HL-60 (cell line): ENCODE data around the gene NKX2-2.
"Not testable (repeated sequence)": the region's sequence is repeated elsewhere in the genome, so short reads cannot be mapped to it uniquely, and the experiment has no call there.

Source experiments
- DNase-seq, 2 experiments: peaks; one replicate each; pipeline ENCODE4 v3.0.0-alpha.2; 2010 to 2020; ENCODE audit warnings: low read depth in 1 of 2, low spot score in 1 of 2
- H3K27ac ChIP-seq: fragments of 250-450 bp; sonication (Bioruptor Pico); replicated peaks from 2 replicates; pipeline ENCODE4 v1.5.1; 2020; ENCODE audit warnings: mild to moderate bottlenecking, moderate library complexity
- H3K27me3 ChIP-seq: fragments of 250-450 bp; sonication (Bioruptor Pico); 2 replicates; pipeline ENCODE4 v1.5.1; 2021; ENCODE audit warnings: mild to moderate bottlenecking, moderate library complexity; ENCODE audit not compliant: insufficient read depth, poor library complexity, severe bottlenecking
- H3K4me3 ChIP-seq: replicated peaks from 2 replicates; pipeline ENCODE4 v1.5.1; 2011; ENCODE audit warnings: mild to moderate bottlenecking, control low read depth, low read length; ENCODE audit not compliant: insufficient read depth
- GABPA ChIP-seq: IDR thresholded peaks from 2 replicates; pipeline ENCODE4 v1.6.1; 2012; ENCODE audit warnings: low read depth
- POLR2AphosphoS5 ChIP-seq: IDR thresholded peaks from 2 replicates; pipeline ENCODE4 v1.6.1; 2012; ENCODE audit warnings: low read depth
- SPI1 ChIP-seq: IDR thresholded peaks from 2 replicates; pipeline ENCODE4 v1.6.1; 2012; ENCODE audit warnings: low read depth, mild to moderate bottlenecking, borderline replicate concordance
- TF ChIP-seq, protein P1 (sequence below): IDR thresholded peaks from 2 replicates; pipeline ENCODE4 v1.6.1; 2012; ENCODE audit warnings: low read depth; ENCODE audit not compliant: insufficient replicate concordance
- TF ChIP-seq, protein P2 (sequence below): IDR thresholded peaks from one replicate; pipeline ENCODE4 v1.5.1; 2011; ENCODE audit warnings: low read length, control low read depth, inconsistent platforms; ENCODE audit not compliant: insufficient read depth

The NKX2-2 gene

DNA sequence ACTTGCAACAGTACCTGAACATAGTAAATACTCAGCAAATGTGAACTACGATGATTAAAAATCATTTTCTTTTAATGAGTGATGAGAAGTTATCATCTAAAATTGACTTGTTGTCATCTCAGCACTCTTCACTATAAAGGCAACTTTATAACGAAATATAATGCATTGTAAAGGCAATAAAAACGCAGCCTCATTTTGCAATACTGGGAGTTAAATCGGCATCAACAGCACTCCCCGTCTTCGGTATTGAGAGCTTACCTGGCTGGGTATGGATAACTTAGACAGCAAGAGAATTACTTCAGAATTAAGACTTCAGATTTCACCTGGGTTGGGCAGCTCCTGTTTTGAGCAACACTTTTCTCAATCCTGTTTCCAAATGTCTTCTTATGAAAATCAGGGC lies 20.8 kb downstream of the NKX2-2 start:
- DNase-seq: no peak
- H3K4me3 ChIP-seq: no peak overlapping the region
- peaks cover 13% of the 10 kb centered on the region for H3K27me3 ChIP-seq
- TF ChIP-seq GABPA (no peak), SPI1 (no peak), POLR2AphosphoS5 (no peak)
- TF ChIP-seq, protein P1, sequence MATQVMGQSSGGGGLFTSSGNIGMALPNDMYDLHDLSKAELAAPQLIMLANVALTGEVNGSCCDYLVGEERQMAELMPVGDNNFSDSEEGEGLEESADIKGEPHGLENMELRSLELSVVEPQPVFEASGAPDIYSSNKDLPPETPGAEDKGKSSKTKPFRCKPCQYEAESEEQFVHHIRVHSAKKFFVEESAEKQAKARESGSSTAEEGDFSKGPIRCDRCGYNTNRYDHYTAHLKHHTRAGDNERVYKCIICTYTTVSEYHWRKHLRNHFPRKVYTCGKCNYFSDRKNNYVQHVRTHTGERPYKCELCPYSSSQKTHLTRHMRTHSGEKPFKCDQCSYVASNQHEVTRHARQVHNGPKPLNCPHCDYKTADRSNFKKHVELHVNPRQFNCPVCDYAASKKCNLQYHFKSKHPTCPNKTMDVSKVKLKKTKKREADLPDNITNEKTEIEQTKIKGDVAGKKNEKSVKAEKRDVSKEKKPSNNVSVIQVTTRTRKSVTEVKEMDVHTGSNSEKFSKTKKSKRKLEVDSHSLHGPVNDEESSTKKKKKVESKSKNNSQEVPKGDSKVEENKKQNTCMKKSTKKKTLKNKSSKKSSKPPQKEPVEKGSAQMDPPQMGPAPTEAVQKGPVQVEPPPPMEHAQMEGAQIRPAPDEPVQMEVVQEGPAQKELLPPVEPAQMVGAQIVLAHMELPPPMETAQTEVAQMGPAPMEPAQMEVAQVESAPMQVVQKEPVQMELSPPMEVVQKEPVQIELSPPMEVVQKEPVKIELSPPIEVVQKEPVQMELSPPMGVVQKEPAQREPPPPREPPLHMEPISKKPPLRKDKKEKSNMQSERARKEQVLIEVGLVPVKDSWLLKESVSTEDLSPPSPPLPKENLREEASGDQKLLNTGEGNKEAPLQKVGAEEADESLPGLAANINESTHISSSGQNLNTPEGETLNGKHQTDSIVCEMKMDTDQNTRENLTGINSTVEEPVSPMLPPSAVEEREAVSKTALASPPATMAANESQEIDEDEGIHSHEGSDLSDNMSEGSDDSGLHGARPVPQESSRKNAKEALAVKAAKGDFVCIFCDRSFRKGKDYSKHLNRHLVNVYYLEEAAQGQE: no peak
- TF ChIP-seq, protein P2, sequence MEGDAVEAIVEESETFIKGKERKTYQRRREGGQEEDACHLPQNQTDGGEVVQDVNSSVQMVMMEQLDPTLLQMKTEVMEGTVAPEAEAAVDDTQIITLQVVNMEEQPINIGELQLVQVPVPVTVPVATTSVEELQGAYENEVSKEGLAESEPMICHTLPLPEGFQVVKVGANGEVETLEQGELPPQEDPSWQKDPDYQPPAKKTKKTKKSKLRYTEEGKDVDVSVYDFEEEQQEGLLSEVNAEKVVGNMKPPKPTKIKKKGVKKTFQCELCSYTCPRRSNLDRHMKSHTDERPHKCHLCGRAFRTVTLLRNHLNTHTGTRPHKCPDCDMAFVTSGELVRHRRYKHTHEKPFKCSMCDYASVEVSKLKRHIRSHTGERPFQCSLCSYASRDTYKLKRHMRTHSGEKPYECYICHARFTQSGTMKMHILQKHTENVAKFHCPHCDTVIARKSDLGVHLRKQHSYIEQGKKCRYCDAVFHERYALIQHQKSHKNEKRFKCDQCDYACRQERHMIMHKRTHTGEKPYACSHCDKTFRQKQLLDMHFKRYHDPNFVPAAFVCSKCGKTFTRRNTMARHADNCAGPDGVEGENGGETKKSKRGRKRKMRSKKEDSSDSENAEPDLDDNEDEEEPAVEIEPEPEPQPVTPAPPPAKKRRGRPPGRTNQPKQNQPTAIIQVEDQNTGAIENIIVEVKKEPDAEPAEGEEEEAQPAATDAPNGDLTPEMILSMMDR: no peak
- H3K27ac ChIP-seq: no peak overlapping the region

DNA sequence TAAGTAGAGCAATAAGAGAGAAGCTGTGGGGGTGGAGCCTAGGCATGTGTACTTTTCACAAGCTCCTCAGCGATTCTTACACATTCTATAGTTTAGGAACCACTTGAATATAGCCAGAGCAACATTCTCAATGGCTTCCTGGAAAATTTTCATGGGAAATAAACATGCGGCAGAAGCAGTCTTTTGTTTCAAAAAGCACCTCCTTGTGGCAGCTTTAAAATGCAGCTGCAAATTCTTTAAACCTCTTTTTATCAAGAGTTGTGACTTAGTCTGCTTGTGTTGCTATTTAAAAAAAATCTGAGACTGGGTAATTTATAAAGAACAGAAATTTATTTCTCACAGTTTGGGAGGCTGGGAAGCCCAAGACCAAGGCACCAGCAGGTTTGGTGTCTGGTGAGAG lies 23.8 kb downstream of the NKX2-2 start:
- Histone ChIP-seq H3K27ac (no peak overlapping the region), H3K27me3 (peaks cover 13% of the 10 kb centered on the region)

DNA sequence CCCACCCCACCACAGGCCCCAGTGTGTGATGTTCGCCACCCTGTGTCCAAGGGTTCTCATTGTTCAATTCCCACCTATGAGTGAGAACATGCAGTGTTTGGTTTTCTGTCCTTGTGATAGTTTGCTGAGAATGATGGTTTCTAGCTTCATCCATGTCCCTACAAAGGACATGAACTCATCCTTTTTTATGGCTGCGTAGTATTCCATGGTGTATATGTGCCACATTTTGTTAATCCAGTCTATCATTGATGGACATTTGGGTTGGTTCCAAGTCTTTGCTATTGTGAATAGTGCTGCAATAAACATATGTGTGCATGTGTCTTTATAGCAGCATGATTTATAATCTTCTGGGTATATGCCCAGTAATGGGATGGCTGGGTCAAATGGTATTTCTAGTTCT lies 33.7 kb downstream of the NKX2-2 start:
- not testable (repeated sequence) for DNase-seq, H3K27me3 ChIP-seq, H3K4me3 ChIP-seq, H3K27ac ChIP-seq

More for the DNA sequence above, 23.8 kb downstream of the NKX2-2 start:
- no peak overlapping the region for H3K4me3 ChIP-seq
- TF ChIP-seq SPI1 (no peak), POLR2AphosphoS5 (no peak), GABPA (no peak)
- TF ChIP-seq, protein P1: no peak
- TF ChIP-seq, protein P2: no peak
- DNase-seq: no peak

DNA sequence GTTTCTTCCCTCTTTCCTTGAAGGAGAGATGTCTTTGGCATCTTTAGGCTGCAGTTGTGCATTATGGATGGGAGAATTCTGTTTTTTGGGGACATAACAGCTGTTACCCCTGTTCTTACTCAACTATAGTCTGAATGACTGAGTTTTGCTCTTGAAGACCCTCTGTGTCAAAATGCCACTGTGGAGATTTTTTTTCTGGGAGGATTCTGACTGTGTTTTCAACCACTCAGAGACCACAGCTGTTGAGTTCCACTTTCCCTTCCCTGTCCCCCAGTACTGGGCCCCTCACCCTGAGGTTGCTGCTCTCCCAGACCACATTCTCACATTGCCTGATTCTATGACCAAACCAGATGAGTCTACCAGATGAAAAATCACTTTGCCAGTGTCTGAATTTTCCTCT lies 48.1 kb downstream of the NKX2-2 start:
- no peak for DNase-seq
- TF ChIP-seq SPI1: no peak
- TF ChIP-seq, protein P2: no peak
- no peak for TF ChIP-seq POLR2AphosphoS5
- TF ChIP-seq, protein P1: no peak
- no peak for TF ChIP-seq GABPA
- Histone ChIP-seq H3K27me3 (peaks cover 2% of the 10 kb centered on the region), H3K27ac (no peak overlapping the region), H3K4me3 (no peak overlapping the region)
